ENCODE measurements around the gene LRRC45.

GRCh38 chr17:82053556-82054263, 30.6 kb downstream of the LRRC45 start:
- TF ChIP-seq POLR2AphosphoS5 (IDR thresholded peaks at IDR 0.05; ENCODE audit: low read depth) (no peak), CTCF (IDR thresholded peaks at IDR 0.05; ENCODE audit: insufficient read depth, low read length) (no peak), REST (IDR thresholded peaks at IDR 0.05; ENCODE audit: insufficient replicate concordance, low read depth) (no peak), SPI1 (IDR thresholded peaks at IDR 0.05; ENCODE audit: borderline replicate concordance, low read depth) (no peak)

All from HL-60 (cell line).